K562 (cell line): ENCODE results near the gene SOX12. TPM values are rescaled to one million over a fixed set of nuclear protein-coding genes. Genes with fewer than 3 reads are reported as not detected.

Experiments
- CC2D1A ChIP-seq: fragments of 450-650 bp; IDR thresholded peaks from 2 replicates; pipeline ENCODE4 v1.6.1; 2017; ENCODE audit warnings: mild to moderate bottlenecking
- EWSR1 ChIP-seq: fragments of 450-650 bp; IDR thresholded peaks from 2 replicates; pipeline ENCODE4 v1.6.1; 2018; ENCODE audit warnings: borderline replicate concordance, mild to moderate bottlenecking, low read depth, moderate library complexity; ENCODE audit not compliant: partially characterized antibody
- PRPF4 ChIP-seq: fragments of 200-400 bp; formaldehyde crosslinking; IDR thresholded peaks from one replicate; pipeline ENCODE4 v1.6.1; 2017; ENCODE audit warnings: low read length, low read depth, mild to moderate bottlenecking; ENCODE audit not compliant: insufficient read depth, poor library complexity, severe bottlenecking
- WHSC1 ChIP-seq: IDR thresholded peaks from one replicate; pipeline ENCODE4 v1.6.1; 2012; ENCODE audit warnings: low read length, control low read depth, inconsistent platforms
- ZNF217 ChIP-seq: sonication (generic); formaldehyde crosslinking; IDR thresholded peaks from 2 replicates; pipeline ENCODE4 v1.8.0; 2022; ENCODE audit warnings: mild to moderate bottlenecking, missing genetic modification reagents
- ZNF586 ChIP-seq: fragments of 450-650 bp; formaldehyde crosslinking; conservative IDR thresholded peaks from 2 replicates; pipeline ENCODE4 v1.4.0; 2020; ENCODE audit warnings: mild to moderate bottlenecking, moderate library complexity
- polyA plus RNA-seq, 8 experiments: library from polyadenylated mRNA; depleted of rRNA in 4 of 8; stranded (reverse) in 5 of 8; unstranded in 3 of 8; fragments of >200 nt; fragmentation: Nextera tagmentation in 2 of 8; fragmentation: Illumina TruSeq in 1 of 8; extraction: Ambion mirVana in 2 of 8; extraction: Trizol in 1 of 8; gene quantifications; 2 replicates each; pipeline versions ENCODE4 v1.2.1 to v1.2.3, GENCODE V29; 2011 to 2014; ENCODE audit warnings: inconsistent platforms in 1 of 8, missing spikeins in 1 of 8
- total RNA-seq, 7 experiments: library from RNA; depleted of rRNA in 6 of 7; stranded (reverse); fragments of >200 nt in 6 of 7; fragmentation: Illumina TruSeq in 2 of 7; extraction: Trizol in 2 of 7; gene quantifications; 2 replicates each; pipeline versions ENCODE4 v1.2.1 to v1.2.3, GENCODE V29; 2011 to 2021; ENCODE audit warnings: low replicate concordance in 1 of 7
- TF ChIP-seq, protein P1 (sequence below): fragments of 200-800 bp; sonication (Bioruptor generic); IDR thresholded peaks from 2 replicates; pipeline ENCODE4 v1.6.1; 2017; ENCODE audit warnings: missing genetic modification characterization, missing compliant biosample characterization
- TF ChIP-seq, protein P2 (sequence below): IDR thresholded peaks from 2 replicates; pipeline ENCODE4 v1.6.1; 2012; ENCODE audit warnings: low read depth, low read length, improper control_type of control experiment, borderline replicate concordance

Gene SOX12
- total and polyA plus RNA-seq, 9 of the 15 experiments (the other 6 are each of a cell fraction or from before 2014, with no cell fraction given), result 0.42 to 26.3 (median 2.6) TPM

DNA sequence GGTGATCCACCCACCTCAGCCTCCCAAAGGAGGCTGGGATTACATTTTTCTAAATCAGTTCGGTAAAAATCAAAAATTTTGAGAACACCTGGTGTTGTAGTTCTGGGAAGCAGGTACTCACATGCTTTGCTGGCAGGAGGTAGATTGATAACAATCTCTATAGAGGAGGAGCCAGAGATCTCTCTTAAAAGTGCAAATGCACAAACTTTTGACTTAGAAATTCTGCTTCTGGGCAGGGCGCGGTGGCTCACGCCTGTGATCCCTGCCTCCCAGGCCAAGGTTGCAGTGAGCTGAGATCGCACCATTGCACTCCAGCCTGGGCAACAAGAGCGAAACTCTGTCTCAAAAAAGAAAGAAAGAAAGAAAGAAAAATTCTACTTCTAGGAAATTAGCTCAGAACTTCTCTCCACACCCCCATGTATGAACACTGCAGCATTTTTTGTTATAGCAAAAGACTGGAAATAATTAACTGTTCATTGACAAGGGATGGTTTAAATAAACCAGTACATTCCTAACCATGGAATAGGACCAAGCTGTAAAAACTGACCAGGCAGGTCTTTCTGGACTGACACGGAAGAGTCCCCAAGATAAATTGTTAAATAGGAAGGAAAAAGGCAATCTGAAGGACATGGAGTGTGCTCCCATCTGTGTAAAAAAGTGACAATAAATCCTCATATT lies 40.8 kb downstream of the SOX12 start (continued):
- TF ChIP-seq WHSC1, result no peak
- TF ChIP-seq ZNF586, result no peak
- no peak for TF ChIP-seq ZNF217 (CRISPR knock-in tag)
- no peak for TF ChIP-seq EWSR1
- no peak for TF ChIP-seq CC2D1A
- no peak for TF ChIP-seq PRPF4
- TF ChIP-seq, protein P1, sequence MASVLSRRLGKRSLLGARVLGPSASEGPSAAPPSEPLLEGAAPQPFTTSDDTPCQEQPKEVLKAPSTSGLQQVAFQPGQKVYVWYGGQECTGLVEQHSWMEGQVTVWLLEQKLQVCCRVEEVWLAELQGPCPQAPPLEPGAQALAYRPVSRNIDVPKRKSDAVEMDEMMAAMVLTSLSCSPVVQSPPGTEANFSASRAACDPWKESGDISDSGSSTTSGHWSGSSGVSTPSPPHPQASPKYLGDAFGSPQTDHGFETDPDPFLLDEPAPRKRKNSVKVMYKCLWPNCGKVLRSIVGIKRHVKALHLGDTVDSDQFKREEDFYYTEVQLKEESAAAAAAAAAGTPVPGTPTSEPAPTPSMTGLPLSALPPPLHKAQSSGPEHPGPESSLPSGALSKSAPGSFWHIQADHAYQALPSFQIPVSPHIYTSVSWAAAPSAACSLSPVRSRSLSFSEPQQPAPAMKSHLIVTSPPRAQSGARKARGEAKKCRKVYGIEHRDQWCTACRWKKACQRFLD (CRISPR knock-in tag), result no peak
- TF ChIP-seq, protein P2, sequence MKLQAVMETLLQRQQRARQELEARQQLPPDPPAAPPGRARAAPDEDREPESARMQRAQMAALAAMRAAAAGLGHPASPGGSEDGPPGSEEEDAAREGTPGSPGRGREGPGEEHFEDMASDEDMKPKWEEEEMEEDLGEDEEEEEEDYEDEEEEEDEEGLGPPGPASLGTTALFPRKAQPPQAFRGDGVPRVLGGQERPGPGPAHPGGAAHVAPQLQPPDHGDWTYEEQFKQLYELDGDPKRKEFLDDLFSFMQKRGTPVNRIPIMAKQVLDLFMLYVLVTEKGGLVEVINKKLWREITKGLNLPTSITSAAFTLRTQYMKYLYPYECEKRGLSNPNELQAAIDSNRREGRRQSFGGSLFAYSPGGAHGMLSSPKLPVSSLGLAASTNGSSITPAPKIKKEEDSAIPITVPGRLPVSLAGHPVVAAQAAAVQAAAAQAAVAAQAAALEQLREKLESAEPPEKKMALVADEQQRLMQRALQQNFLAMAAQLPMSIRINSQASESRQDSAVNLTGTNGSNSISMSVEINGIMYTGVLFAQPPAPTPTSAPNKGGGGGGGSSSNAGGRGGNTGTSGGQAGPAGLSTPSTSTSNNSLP, result no peak
